ENCODE measurements around the gene CACNA1B.
"Not testable (repeated sequence)": the region's sequence is repeated elsewhere in the genome, so short reads cannot be mapped to it uniquely, and the experiment has no call there.

CACNA1B gene

DNA sequence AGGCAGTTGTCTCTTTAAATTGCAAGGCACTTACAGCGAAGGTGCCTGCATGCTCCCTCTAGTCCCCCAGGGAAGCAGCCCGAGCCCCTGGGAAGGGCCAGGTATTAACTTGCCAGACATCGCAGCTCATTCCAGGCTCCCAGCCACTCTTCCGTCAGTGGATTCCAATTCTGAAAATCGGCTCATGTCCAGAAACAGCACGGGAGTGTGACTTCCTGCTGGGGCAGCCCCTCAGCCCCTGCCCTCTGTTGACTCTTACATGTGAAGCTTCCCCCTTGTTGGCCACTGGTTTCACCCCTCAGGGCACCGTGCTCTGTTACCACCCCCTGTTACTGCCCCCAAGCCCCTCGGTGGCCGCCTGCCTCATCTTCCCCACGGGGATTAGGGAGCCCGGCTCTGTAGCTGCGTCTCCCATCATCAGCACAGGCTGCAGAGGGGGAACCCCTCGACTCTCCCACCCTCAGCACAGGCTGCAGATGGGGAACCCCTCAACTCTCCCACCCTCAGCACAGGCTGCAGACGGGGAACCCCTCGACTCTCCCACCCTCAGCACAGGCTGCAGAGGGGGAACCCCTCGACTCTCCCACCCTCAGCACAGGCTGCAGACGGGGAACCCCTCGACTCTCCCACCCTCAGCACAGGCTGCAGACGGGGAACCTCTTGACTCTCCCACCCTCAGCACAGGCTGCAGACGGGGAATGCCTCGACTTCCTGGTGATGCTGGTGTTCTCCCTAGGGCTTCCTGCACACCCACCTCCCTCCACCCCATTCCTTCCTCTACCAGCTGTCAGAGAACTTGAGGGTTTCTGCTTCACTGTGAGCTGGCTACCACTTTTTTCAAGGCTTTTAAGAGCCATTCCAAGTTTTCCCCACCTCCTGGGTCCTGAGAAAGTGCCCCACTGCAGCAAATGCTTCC lies 11.1 kb upstream of the CACNA1B start:
- no peak for DNase-seq

DNA sequence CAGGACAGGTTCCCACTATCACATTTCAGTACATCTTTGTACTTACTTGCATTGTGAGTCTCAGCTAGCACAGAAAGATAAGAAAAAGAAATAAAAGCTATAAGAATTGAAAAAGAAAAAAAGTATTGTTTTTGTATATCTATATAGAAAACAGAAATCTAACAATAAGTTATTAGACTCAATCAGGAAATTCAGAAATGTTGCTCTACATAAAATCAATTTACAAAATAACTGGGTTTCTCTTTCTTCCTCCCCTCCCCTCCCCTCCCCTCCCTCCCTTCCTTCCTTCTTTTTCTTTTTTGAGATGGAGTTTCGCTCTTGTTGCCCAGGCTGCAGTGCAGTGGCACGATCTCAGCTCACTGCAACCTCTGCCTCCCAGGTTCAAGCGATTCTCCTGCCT lies 7.2 kb upstream of the CACNA1B start:
- no peak for DNase-seq

DNA sequence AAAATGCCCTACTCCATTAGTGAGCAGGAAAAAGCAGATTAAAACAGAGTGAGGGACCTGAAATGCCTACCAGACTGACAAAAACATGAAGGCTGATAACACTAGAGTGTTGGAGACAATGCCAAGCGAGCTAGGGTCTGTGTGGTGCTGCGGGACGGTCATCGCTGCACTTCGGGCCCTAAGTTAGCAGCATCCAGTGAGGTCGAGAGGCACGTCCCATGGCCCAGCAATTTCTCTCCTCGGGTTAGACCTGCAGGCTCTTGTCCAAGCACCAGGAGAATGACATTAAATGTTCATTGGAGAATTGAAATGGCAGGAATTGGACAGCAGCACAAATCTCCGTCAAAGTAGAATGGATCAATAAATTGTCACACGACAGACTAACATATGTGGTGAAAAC lies 5.3 kb upstream of the CACNA1B start:
- DNase-seq, result no peak

DNA sequence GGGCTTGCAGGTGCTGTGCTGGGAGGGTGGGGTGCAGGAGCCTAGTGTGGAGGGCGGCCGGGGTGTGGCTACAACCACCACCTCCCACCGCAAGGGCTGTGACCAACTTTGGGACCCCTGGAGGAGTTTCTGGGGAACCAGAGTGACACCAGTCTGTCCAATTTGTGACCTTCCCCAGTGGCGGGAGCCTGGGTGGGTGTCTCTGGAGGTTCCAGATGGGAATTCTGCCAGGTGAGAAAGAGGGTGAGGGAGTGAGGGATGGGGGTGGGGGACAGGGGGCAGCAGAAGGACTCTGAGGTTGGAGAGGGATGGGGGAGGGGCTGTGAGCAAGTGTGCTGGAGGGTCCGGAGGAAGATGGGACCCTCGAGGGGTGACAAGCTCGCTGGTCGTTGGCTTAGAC lies 4.2 kb upstream of the CACNA1B start:
- no peak for DNase-seq

DNA sequence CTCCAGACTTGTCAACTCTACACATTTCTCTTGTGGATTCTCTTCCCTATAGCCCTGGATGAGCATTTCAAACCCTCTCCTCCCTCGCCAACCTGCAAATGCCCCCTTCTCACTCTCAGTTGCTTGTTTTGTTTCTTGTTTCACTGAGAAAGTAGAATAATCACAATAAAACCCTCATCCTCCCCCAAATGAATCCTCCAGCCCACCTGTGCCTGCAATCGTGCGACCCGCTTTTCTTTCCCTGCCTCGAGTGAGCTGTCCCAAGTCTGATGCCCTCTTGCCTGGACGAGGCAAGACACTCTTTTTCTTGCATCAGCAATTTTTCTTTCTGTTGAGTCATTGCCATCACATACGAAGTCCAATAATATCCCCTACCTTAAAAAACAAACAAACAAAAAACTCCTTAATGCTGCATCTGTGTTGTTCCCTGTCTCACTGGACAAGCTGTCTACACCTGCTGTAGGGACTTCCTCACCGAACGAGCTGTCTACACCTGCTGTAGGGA lies 3.7 kb upstream of the CACNA1B start:
- DNase-seq, result no peak

DNA sequence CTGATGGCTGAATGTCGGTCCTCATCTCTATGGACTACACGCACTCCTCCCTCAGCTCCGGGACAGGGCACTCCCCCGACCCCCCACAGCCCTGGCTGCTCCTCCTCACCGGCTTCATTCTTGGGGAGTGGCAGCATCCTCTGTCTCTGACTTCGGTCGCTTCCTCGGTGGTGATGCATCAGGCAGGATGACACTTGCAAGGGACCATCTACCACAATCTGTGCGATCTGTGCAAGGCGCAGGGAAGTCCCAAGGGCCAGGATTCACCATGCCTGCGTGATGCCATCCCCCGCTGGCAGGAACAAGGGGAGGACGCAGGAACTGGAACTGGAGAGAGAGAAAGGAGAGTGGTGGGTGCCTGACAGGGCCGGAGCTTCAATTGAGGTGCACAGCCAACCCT lies 2.2 kb upstream of the CACNA1B start:
- DNase-seq, result no peak

DNA sequence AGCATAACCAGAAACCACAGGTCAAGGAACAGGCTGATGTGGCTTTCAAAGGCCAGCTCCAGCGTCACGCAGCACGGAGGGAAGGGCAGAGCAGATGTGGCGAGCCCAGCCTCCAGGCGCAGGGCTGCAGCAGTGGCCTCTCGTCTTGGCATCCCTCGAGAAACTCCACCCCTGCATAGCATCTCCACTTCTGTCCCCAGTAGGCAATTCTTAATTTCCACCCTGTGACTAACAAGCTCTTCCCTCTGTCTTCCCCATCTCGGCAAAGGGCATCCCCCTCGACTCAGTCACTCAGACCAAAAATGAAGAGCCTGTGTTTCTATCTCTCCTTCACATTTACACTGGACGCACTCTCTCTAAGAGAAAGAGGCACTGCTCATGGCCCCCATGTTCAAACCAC lies 1.7 kb upstream of the CACNA1B start:
- no peak for DNase-seq

DNA sequence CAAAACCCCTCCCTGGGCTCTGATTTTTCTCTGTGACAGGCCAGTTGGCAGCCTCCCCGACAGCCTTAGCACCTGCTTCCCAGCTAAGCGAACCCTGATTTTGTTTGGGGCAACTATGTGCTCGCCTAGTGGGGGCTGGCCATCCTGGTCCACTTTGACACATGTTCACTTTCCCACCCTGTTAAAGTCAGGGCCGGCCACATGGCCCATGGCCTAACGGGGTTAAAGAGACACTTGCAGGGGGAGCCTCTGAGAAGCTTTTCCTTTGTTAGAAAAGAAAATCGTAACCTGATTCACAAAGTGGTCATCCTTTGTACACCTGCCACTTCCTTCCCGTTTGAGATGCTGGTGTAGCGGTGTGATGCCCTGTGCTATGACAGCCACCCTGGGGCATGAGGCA lies 1.3 kb upstream of the CACNA1B start:
- no peak for DNase-seq

DNA sequence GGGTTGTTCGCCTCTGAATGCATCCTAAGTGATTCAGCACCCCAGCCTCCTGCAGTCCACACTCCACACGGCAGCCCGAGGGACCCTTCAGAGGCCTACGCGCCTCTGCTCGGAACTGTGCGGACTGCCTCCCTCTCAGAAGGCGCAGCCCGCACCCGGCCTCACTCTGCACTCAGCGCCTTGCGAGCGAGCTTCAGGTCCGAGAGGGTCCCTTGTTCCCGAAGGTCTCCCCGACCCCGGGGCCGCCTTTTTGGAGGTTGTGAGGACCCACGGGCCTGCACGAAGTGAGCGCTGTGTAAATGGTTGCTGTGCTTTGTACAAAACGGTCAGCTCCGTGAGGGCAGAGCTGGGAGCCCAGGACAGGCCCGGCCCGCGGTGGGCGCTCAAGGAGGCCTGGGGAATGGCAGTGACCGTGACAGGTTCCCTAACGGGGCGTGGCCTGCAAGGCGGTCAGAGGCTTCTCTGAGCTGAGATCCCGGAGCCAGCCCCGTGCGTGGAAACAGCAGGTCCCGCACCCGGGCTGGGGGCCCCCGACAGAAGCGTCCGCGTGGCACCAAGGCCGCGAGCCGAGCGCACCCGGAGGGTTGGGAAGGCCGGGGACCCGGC lies 698 bp upstream of the CACNA1B start:
- no peak for DNase-seq

DNA sequence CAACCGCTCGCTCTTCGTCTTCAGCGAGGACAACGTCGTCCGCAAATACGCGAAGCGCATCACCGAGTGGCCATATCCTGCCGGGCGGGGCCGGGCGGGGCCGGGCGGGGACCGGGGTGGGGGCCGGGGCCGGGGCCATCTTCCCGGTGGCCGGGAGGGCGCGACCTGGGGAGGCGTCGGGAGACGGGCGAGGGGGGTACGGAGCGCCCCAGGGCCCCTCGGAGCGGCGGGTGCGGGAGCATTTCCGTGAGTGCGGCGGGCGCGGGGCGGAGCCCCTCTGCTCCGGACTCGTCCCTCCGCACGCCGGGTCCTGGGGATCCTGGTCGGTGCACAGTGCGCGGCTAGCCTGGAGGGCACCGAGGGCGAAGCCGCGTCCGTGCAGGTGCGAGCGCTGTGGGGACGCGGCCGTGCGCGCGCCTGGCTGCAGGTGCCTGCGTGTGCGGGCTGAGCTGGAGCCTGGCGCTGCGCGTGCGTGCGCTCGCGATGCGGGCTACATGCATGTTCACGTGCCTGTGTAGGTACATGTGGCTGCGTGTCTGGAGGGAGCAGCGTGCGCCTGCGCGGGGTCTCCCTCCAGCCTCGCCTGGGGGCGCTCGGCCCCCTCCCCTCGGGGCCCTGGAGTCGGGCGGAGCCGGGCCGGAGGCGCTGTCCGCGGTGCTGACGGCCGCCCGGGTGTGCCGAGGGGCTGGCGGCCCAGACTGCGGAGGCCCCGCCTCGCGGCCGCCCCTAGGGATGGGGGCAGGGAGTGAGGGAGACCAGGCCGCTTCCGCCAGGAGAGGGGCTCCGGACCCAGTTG lies 762 bp downstream of the CACNA1B start:
- peak; percentile 53 for DNase-seq

DNA sequence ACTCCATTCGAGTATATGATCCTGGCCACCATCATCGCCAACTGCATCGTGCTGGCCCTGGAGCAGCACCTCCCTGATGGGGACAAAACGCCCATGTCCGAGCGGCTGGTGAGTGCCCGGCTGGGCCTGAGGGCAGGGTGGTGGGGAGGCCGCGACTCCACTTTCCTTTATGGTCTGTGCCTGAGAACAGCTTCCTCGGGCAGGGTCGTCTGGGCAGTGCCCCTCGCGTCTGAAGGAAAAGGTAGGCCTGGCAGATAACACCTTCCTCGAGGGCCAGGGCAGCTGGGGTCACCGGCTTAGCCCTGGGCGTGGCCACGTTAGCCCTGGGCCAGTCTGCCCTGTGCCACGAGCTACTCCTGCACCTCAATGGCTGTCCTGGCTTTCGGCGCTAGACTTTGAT lies 1.5 kb downstream of the CACNA1B start:
- no peak for DNase-seq

DNA sequence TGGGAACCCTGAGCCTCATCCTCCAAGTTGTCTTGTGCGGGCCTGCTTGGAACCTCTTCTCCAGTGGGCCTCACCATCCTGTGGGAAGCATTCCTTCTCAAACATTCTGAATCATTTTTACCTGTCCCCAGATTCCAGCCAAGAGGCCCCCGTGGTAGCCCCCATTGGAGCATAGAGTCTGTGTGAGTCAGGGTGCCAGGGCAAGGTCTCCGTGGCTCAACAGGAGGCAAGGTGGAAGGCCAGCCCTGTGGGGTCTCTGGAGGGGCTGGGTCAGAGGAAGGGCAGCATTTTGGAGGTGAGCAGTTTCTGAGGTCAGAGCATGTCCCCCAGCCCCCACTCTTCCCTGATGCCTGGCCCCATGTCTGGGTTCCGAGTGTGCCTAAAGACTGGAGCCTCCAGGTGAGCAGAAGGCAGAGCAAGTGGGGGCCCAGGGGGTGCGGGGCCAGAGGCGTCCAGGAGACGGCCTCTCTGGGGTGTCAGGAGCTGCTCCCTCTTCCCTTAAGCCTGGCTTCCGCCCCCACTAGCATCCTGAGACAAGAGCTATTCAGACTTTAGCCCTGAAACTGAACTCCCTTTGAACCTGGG lies 2.1 kb downstream of the CACNA1B start:
- DNase-seq, result no peak

DNA sequence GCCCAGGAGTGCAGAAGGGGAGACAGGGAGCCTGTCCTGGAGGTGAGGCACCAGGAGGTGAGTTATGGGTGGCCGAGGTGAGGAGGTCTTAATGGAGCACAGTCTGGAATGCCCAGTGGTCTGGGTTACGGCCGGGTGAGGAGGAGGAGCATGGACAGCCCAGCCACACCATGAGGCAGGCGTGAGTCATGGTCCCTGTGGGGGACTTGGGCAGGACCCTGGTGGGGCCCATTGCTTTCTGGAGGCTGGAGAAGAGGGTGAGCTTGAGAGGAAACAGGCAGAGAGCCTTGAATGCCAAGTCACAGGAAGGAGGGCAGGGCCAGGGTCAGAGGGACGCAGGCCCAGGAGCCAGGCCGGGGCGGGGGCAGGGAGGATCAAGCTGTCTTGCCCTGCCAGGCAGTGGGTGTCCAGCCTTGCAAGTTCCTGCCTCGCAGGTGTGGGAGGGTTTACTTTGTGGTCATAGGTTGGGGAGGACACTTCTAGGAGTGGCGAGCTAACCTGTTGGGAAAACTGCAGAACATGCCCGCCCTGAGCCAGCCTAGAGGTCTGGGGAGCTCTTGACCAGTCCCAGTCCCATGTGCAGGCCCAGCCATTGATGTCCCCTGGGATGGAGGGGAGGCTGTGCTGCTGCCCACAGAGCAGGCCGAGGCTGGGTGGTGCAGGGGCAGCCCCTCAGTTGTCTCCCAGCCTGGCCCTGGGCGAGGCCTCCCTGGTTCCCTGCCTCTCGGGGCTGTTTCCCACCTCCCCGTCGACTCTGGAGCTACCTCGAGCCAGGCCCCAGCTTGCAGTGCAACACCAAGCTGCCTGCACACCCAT lies 2.8 kb downstream of the CACNA1B start:
- no peak for DNase-seq

DNA sequence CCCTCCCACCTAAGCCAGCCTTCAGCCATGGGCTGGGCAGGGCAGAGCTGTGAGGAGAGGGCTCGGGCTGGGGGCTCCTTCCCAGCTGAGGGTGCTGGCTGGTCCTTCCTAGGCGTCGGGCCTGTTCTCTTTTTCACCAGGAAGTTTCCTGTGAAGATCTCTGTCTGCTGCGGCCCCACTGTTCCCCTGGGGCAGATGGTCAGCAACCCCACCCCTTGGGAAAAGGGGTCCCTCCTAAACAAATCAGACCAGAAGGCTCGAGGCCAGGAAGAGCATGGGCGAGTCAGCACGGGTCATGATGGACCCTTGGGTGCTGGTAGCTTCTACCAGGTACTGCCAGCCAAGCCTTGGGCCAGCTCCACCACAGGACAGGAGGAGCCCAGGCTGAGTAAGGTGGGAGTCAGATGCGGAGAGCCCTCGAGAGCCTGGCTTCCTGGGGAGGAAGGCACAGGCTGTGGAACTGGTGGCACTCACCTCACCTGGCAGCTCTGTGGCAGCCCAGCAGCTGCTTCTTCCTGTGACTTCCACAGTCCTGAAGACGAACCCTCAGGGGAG lies 3.5 kb downstream of the CACNA1B start:
- no peak for DNase-seq

DNA sequence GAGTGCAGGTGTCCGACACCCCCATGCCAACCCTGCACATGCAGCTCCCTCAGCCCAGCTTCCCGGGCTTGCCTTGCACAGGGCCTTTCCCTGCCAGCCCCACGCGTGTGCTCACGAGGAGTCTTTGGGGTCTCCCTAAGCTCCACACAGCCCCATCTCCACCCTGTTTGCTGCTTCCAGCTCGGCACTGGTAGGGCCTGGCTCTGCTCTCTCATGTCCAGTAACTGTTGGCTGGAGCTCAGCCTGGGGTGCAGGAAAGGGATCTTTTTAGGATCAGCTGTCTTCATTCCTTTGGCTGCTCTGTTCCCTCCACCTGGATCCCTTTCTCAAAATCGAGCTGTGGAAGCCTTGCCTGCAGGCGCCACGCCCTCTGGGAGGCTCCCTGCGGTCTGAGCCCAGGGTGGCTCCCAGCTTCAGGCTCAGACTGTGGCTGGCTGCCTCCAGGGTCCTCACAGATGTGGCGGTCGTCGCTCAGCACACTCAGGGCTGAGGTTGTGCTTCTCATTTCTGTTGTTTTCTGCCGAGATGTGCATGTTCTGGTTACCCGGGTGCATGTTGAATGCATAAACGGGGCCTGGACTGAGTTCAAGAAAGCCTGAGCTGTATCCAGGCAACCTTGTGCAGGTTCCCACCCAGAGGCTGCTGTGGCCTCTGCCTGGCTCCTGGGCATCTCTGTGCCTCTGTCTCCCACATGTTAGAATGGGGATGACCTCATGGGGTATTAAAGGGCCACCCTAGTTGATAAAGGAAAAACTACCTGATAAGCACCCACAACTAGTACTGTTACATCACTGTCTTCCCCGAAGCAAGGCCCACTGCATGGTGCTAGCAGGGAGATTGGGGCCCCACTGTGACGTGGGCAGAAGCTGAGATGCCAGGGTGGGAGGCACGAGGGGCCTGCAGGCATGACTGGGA lies 4.3 kb downstream of the CACNA1B start:
- DNase-seq, result no peak

DNA sequence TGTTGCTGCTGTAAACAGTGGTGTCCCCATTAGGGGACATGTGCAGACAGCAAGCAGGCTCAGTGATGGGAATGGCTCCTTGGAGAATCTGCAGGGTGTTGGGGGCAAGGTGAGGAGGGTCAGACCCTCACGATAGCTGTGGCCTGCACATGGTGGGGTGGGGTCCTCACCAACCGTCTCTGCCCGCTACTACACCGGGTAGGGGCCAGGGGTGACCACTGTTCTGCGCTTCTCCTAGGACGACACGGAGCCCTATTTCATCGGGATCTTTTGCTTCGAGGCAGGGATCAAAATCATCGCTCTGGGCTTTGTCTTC lies 4.9 kb downstream of the CACNA1B start:
- DNase-seq, result no peak

DNA sequence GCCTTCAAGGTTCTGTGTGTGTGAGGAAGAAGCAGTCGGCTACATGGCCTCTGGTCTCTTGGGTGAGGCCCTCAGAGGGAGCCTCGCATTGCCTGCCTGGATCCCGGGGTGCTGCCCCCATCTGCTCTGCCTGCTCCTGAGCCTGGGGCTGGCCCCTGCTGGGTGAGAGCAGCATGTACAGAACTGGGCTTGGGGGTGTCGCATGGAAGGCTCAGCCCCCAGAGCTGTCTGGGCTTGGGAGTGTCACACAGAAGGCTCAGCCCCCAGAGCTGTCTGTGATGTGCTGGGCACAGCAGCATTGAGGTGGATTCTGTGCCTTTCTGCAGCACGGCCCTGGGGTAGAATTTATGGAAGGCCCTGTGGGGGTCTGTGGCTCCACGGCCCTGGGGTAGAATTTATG lies 6.4 kb downstream of the CACNA1B start:
- not testable (repeated sequence) for DNase-seq

DNA sequence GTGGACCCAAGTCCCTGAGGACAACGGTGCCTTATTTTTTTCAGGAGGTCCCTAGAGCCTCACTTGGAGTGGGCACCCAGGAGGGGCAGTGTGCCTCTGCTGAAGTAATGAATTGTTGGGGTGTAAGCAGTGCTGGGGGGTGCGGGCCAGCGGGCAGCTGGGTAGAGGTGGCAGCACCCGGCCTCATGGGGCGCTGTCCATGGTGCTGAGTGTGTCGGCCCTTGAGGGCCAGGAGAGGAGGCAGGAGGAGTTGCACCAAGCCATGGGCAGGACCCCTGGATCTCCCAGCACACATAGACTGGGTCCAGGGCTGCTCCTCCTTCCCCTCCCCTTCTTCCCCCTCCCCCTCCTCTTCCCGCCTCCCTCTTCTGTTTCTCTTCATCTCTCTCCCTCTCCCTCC lies 7.0 kb downstream of the CACNA1B start:
- not testable (repeated sequence) for DNase-seq

DNA sequence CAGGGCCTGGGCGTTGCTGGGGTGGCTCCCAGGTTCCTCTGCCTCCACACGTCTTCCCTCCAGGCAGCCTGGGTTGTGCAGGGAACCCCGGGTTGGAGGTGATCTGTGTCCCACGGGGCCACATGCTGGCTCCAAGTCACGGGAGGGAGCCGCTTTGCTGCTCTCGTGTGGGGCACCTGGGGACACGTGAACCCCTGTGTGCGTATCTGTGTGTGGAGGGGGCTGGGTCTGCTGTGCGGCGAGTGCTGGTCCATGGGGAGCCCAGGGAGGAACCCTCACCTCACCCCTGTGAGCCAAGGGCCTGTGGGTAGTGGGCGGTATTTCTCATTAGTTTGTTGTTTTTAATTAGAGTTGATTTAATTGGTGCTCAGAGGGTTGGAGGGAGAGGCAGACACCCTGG lies 7.5 kb downstream of the CACNA1B start:
- not testable (repeated sequence) for DNase-seq

DNA sequence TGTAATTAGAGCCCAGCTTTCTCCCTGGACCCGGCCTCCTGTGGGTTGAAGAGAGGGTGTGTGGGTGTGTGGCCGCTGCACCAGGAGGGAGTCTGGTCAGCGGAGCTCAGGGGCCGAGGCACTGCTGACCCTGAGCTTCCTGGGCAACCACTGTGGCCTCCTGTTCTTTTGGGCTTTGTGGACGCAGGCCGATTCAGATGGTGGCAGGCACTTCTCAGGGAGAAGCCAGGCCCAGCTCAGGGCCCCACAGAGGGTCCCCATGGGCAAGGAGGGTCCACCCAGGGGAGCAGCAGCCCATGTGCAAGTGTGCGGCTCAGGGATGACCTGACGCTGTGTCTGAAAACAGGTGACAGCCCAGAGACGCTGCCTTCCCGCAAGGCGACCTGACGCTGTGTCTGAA lies 11.0 kb downstream of the CACNA1B start:
- DNase-seq, result not testable (repeated sequence)

DNA sequence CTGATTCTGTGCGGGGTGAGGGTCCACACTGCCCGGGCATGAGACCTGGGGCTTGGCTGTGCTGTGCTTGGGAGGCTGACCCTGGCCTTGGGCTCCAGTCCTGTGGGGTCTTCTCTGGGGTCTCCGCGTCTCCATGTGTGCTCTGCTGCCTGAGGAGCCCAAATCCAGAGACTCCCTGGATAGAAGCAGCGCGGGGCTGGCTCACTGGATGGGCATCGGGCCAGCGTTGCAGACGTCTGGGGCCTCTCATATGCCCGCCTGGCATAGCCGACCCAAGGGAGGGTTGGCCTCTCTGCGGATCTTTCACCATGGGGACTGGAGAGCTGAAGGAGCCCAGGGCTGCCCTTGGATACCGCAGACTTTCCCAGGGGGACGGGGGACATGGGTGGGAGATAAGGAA lies 12.4 kb downstream of the CACNA1B start:
- not testable (repeated sequence) for DNase-seq

Data from femur (tissue), 1 donor.